IPS-20b (cell line): ENCODE data around the gene EVL.

Source experiments
- H3K27ac ChIP-seq: one replicate; pipeline ENCODE4 v1.5.1; 2013; ENCODE audit warnings: low read length
- H3K27me3 ChIP-seq: 2 replicates; pipeline ENCODE4 v1.6.1; 2013; ENCODE audit warnings: mild to moderate bottlenecking, low read length, inconsistent platforms; ENCODE audit not compliant: insufficient read depth
- H3K36me3 ChIP-seq: 2 replicates; pipeline ENCODE4 v1.6.1; 2013; ENCODE audit warnings: low read depth, mild to moderate bottlenecking, inconsistent platforms, low read length, moderate library complexity; ENCODE audit not compliant: insufficient read depth
- H3K4me1 ChIP-seq: 2 replicates; pipeline ENCODE4 v1.6.1; 2013; ENCODE audit warnings: mild to moderate bottlenecking, control low read depth, inconsistent platforms, low read length, moderate library complexity; ENCODE audit not compliant: insufficient read depth
- H3K4me3 ChIP-seq: 2 replicates; pipeline ENCODE4 v1.5.1; 2013; ENCODE audit warnings: mild to moderate bottlenecking, low read length, inconsistent platforms
- H3K9ac ChIP-seq: 2 replicates; pipeline ENCODE4 v1.6.1; 2013; ENCODE audit warnings: low read depth, mild to moderate bottlenecking, inconsistent platforms, low read length, moderate library complexity
- H3K9me3 ChIP-seq: 2 replicates; pipeline ENCODE4 v1.6.1; 2013; ENCODE audit warnings: mild to moderate bottlenecking, low read depth, low read length, inconsistent platforms; ENCODE audit not compliant: insufficient read depth

Gene EVL

GRCh38 chr14:100158566-100159093, 93.4 kb downstream of the EVL start:
- Histone ChIP-seq H3K4me1 (no peaks in the 10 kb centered on the region; the same call in 1 of the 2 replicates), H3K27me3 (peaks cover 61% of the 10 kb centered on the region), H3K9ac (no peak overlapping the region), H3K9me3 (no peaks in the 10 kb centered on the region; the same call in 1 of the 2 replicates), H3K4me3 (peak overlapping the region; percentile 63; the same call in 1 of the 2 replicates), H3K36me3 (no peaks in the 10 kb centered on the region), H3K27ac (no peak overlapping the region)

- peak within 1 kb of the TSS; percentile 63; the same call in 1 of the 2 replicates for H3K4me3 ChIP-seq
- H3K27ac ChIP-seq = no peak within 1 kb of the TSS
- no peak within 1 kb of the TSS for H3K9ac ChIP-seq
- H3K27me3 ChIP-seq = peaks cover 65% of the 10 kb centered on the region
- H3K9me3 ChIP-seq = no peaks in the 10 kb centered on the region; the same call in 1 of the 2 replicates
- no peaks in the 10 kb centered on the region for H3K36me3 ChIP-seq
- no peaks in the 10 kb centered on the region; the same call in 1 of the 2 replicates for H3K4me1 ChIP-seq
Observed at GRCh38 chr14:100159094-100159864, 94.1 kb downstream of the EVL start, which contains the start of gene DEGS2. Gene DEGS2 (minus strand): TSS chr14:100159645. CDS start chr14:100159587, 58 bp downstream.

- peaks cover 73% of the 10 kb centered on the region for H3K27me3 ChIP-seq
- no peaks in the 10 kb centered on the region; the same call in 1 of the 2 replicates for H3K4me1 ChIP-seq
- H3K27ac ChIP-seq = no peak overlapping the region
- no peaks in the 10 kb centered on the region for H3K36me3 ChIP-seq
- H3K9me3 ChIP-seq = no peaks in the 10 kb centered on the region
- H3K4me3 ChIP-seq = peak overlapping the region; percentile 50; the same call in 1 of the 2 replicates
- no peak overlapping the region for H3K9ac ChIP-seq
Observed at GRCh38 chr14:100159865-100160533, 94.8 kb downstream of the EVL start.

GRCh38 chr14:100160534-100160916, 95.3 kb downstream of the EVL start:
- Histone ChIP-seq H3K36me3 (no peaks in the 10 kb centered on the region), H3K27me3 (peaks cover 78% of the 10 kb centered on the region), H3K9ac (no peak overlapping the region), H3K4me1 (no peaks in the 10 kb centered on the region), H3K9me3 (no peaks in the 10 kb centered on the region), H3K4me3 (no peak overlapping the region; the same call in 1 of the 2 replicates), H3K27ac (no peak overlapping the region)

- H3K36me3 ChIP-seq = no peaks in the 10 kb centered on the region
- no peaks in the 10 kb centered on the region for H3K4me1 ChIP-seq
- H3K9ac ChIP-seq = no peak overlapping the region
- H3K27me3 ChIP-seq = peaks cover 39% of the 10 kb centered on the region
- no peak overlapping the region for H3K27ac ChIP-seq
- H3K4me3 ChIP-seq = no peak overlapping the region; the same call in 1 of the 2 replicates
- no peaks in the 10 kb centered on the region for H3K9me3 ChIP-seq
Observed at GRCh38 chr14:100165376-100165775, 100.2 kb downstream of the EVL start.

- H3K27ac ChIP-seq = no peak overlapping the region
- H3K27me3 ChIP-seq = peaks cover 34% of the 10 kb centered on the region
- H3K36me3 ChIP-seq = no peaks in the 10 kb centered on the region
- peak overlapping the region; percentile 52; the same call in 1 of the 2 replicates for H3K4me3 ChIP-seq
- no peak overlapping the region for H3K9ac ChIP-seq
- no peaks in the 10 kb centered on the region for H3K4me1 ChIP-seq
- H3K9me3 ChIP-seq = no peaks in the 10 kb centered on the region
Observed at GRCh38 chr14:100165831-100166440, 100.7 kb downstream of the EVL start.

GRCh38 chr14:100168506-100168905, 103.3 kb downstream of the EVL start:
- Histone ChIP-seq H3K4me3 (no peak overlapping the region), H3K27me3 (peaks cover 25% of the 10 kb centered on the region), H3K36me3 (no peaks in the 10 kb centered on the region), H3K4me1 (no peaks in the 10 kb centered on the region), H3K9me3 (no peaks in the 10 kb centered on the region), H3K9ac (no peak overlapping the region), H3K27ac (no peak overlapping the region)

- Histone ChIP-seq H3K27ac (no peak overlapping the region), H3K36me3 (no peaks in the 10 kb centered on the region), H3K9ac (no peak overlapping the region), H3K4me1 (no peaks in the 10 kb centered on the region), H3K4me3 (no peak overlapping the region), H3K27me3 (peaks cover 7% of the 10 kb centered on the region), H3K9me3 (no peaks in the 10 kb centered on the region)
Observed at GRCh38 chr14:100170880-100171279, 105.7 kb downstream of the EVL start.

GRCh38 chr14:100172811-100173210, 107.6 kb downstream of the EVL start:
- Histone ChIP-seq H3K9me3 (no peaks in the 10 kb centered on the region), H3K9ac (no peak overlapping the region), H3K27me3 (no peaks in the 10 kb centered on the region; the same call in none of the 2 replicates), H3K36me3 (no peaks in the 10 kb centered on the region), H3K4me3 (no peak overlapping the region), H3K4me1 (no peaks in the 10 kb centered on the region), H3K27ac (no peak overlapping the region)

GRCh38 chr14:100173353-100173752, 108.1 kb downstream of the EVL start:
- H3K4me3 ChIP-seq = no peak overlapping the region
- H3K36me3 ChIP-seq = no peaks in the 10 kb centered on the region
- H3K9me3 ChIP-seq = no peaks in the 10 kb centered on the region
- no peaks in the 10 kb centered on the region; the same call in none of the 2 replicates for H3K27me3 ChIP-seq
- H3K9ac ChIP-seq = no peak overlapping the region
- H3K27ac ChIP-seq = no peak overlapping the region
- no peaks in the 10 kb centered on the region for H3K4me1 ChIP-seq

- no peaks in the 10 kb centered on the region for H3K27me3 ChIP-seq
- no peak overlapping the region for H3K27ac ChIP-seq
- H3K9me3 ChIP-seq = no peaks in the 10 kb centered on the region
- no peak overlapping the region for H3K9ac ChIP-seq
- no peaks in the 10 kb centered on the region for H3K36me3 ChIP-seq
- H3K4me1 ChIP-seq = no peaks in the 10 kb centered on the region
- H3K4me3 ChIP-seq = no peak overlapping the region
Observed at GRCh38 chr14:100176811-100177327, 111.6 kb downstream of the EVL start.
